GM19452 (cell line): ENCODE measurements around the gene MAGI2.

Source experiments
- ATAC-seq: cut with Tn5 transposase; IDR thresholded peaks from one replicate; pipeline ENCODE4 v1.9.1; 2021; ENCODE audit not compliant: unreplicated experiment

MAGI2 gene

DNA sequence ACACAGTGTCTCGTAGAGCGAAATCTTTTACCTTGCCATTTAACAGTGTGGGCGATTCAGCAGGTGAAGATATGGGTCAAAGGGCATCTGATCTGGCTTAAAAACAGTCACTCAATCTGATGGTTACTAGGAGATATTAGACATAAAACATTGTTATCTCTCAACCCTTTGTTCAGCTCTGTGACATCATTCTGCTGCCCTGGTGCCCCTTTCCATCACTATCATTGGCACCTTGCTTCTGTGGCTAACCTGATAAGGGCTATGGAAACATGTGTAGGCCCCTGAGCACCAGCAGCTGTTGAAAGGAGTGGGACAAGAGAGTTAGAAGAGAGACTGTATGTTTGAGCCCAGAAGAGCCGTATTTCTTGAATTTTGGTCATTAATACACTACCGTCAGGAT is 1004.6 kb downstream of the MAGI2 start:
- no peak for ATAC-seq

GRCh38 chr7:78444267-78444666 is 1009.2 kb downstream of the MAGI2 start:
- no peak for ATAC-seq

GRCh38 chr7:78443811-78444210 is 1009.7 kb downstream of the MAGI2 start:
- no peak for ATAC-seq

DNA sequence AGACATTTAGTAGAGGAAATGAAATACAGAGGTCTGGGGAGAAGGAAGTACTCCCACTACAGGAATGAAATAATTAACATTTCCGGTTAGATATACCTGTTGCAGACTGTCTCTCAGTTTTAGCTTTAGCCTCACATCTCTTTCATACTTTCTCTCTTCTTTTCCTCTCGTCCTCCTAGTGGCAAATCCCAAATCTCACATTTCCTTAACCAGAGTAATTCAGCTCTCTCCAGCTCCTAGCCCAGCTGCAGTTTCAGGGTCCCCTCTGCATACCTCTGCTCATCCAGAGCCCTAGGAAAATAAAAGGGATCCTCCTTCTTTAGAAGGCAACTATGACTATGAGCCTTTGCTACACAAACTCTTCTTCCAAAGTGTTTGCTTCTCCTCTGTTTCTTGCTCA is 1011.7 kb downstream of the MAGI2 start:
- ATAC-seq: no peak

DNA sequence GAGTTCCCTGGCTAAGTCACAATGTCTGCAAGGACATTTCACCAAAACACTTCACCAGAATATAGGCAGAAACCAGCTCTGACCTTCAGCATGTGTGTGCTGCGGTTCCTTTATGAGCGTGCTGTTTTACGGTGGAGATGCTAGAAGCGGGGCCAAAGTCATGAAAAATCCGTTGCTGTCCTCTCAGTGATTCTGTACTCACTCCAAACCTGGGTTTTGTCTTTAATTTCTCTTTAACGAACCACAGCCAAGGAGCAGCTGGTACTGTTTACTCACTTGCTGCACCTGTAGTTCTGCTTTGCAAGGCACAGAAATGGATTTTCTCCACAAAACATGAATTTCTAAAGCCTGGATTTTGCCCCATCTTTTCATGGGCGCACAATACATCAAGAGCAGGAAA is 1015.0 kb downstream of the MAGI2 start:
- ATAC-seq: no peak

- no peak for ATAC-seq
Observed at GRCh38 chr7:78437118-78437517, 1016.3 kb downstream of the MAGI2 start.

DNA sequence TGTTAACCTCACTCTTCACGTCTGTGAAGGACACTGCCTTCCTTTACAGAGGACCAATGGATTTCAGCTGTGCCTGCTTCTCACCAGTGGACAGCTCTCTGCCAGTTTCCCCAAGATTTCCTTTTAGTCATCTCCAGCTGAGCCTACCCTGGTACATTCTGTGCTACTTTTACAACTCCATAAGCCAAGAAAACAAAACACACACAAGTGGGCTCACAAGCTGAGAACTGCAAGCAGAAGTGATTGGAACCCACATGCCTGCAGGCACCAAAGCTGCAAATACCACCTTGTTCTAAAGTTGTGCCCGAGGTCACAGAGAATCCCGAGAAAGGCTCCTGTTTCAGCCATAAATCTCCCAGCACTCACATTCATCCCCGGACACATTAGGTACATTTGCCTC is 1018.1 kb downstream of the MAGI2 start:
- ATAC-seq: no peak

DNA sequence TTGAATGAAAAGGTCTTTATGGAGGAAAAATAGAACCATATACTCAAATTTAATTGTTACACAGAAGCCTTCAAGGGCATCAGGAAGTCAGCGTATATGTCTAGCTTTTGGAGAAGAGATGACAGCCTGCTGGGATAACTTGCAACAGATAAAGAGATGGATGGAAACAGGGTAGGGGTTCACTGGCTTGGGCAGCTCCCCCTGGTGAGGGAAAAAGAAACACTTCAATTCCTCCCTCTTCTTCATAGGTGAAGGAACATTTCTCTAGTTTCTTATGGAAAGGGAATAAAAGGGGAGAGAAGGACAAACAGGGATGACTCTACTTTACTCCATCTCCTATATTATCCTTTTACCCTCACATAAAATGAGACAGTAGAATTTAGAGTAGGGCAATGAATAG is 1019.2 kb downstream of the MAGI2 start:
- ATAC-seq: no peak

- ATAC-seq: no peak
Observed at GRCh38 chr7:78433421-78433820, 1020.0 kb downstream of the MAGI2 start.

DNA sequence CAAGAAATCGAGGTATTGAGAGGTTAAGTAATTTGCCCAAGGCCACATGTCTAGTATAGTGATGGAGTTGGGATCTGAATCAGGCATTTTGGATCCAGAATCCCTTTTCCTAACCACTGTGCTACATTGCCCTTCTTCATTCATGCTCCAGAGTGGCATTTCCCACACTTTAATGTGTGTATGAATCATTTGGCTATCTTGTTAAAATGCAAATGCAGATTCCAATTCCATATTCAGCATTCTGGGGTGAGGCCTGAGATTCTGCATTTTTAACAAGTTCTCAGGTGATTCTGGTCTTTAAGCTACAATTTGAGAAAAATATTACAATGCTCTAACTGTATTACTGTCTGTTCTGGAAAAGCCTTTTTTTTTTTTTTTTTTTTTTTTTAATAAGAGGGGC is 1023.6 kb downstream of the MAGI2 start:
- ATAC-seq: no peak

GRCh38 chr7:78427209-78427608 is 1026.3 kb downstream of the MAGI2 start:
- no peak for ATAC-seq

DNA sequence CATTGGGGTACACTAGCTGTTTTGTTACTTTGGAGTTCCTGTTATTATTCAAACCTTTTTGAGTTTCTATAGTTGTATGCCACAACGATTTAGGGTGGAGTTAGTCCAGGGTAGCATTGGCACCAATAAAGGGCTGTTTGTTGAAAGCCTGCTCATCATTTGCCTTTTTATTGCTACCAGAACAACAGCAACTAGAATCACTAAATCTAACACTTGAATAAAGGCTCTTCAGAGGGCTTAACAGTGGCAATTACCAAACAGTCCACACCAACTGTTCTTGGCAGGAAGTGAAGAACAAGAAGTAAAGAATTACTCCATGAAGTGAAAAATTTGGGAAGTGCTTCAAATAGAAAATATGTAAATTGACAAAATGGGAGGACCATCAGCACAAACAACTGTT is 1033.5 kb downstream of the MAGI2 start:
- ATAC-seq: no peak

GRCh38 chr7:78417180-78417853 is 1036.2 kb downstream of the MAGI2 start:
- ATAC-seq: no peak

DNA sequence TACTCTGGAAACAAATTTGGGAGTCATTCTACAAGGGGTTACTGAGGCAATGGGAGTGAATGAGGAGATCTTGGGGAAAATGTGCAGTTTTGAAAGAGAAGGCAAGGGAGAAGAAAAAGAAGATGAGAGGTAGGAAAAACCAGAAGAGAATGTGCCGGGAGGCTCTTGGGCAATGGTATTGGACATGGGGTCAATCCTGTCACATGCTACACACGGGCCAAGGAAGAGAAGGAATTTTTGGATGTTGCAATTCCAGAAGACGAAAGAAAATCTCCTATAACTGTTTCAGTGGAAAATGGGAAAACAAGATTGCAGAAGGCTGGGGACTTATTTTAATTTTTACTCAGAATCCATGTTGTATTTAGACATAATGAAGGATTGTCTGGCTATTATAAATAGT is 1039.9 kb downstream of the MAGI2 start:
- no peak for ATAC-seq

DNA sequence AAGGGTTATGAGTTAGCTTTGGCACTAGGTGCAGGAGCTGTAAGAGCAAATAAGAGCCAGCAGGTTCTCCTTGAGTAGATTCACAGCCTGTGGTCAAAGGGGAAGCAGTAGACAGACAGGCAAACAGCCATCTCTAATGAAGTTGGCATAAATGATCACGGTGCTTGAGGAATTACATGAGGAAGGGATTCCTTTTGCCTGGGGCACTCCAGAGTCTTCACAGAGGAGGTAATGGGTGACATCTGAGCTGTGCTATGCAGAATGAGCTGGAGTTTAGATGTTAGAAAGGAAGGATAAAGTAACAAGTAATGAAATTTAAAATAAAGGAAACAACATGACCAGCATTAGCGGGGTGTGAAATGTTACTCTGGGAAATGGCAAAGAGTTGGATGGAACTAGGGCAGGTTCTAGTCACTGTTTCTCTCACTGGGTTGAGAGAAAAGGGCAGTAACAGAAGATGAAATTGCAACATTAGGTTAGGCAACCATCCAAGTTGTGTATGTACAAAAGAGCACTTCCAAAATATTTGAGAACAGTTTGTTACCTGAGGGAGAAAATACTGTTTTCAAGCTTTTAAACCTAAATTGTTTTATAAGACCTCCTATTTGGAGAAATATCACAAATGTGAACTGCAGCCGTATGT is 1041.1 kb downstream of the MAGI2 start:
- no peak for ATAC-seq

DNA sequence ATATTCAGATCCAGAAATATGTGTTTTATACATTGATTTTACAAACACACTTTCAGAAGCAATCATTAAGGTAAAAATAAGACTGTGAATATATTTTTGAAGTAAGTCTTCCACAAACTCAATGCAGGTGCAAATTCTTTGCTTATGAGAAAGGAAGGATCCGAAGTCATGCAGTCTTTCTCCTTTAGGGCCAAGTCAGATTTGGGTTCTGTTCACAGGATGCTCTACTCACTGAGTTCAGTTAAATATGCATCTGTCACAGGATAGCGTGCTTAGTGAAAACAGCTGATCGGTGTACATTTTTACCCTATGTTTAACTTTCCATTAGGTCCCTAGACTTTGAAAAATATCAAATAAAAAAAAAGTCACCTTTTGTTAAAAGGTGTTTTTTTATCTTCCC is 1046.4 kb downstream of the MAGI2 start:
- ATAC-seq: no peak

GRCh38 chr7:78406531-78406930 is 1046.9 kb downstream of the MAGI2 start:
- ATAC-seq: no peak

GRCh38 chr7:78402096-78402495 is 1051.4 kb downstream of the MAGI2 start:
- no peak for ATAC-seq

GRCh38 chr7:78400038-78400437 is 1053.4 kb downstream of the MAGI2 start:
- no peak for ATAC-seq

DNA sequence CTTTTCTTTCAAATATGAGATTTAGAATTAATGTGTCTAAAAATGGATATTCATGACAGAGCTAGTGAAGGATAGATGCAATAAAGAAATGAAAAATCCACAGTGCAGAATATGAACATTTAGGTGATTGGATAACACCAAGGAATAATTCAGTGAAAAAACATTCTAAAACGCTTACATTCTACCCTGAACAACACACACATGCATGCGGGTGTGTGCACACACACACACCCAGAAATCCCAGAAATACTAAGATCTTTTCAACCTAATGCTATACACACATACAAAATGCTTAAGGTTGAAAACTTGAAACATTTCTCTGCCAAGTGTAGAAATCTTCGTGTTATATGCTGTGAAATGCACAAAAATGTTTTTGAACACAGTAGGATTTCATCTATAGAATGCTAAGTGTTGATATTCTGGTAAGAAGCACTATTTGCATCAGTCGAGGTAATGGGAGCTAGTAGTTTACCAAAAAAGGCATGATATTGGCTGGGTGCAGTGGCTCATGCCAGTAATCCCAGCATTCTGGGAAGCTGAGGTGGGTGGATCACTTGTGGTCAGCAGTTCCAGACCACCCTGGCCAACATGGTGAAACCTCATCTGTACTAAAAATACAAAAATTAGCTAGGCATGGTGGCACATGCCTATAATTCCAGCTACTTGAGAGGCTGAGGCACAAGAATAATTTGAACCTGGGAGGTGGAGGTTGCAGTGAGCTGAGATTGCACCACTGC is 1054.3 kb downstream of the MAGI2 start:
- no peak for ATAC-seq

GRCh38 chr7:78398576-78398975 is 1054.9 kb downstream of the MAGI2 start:
- ATAC-seq: no peak

DNA sequence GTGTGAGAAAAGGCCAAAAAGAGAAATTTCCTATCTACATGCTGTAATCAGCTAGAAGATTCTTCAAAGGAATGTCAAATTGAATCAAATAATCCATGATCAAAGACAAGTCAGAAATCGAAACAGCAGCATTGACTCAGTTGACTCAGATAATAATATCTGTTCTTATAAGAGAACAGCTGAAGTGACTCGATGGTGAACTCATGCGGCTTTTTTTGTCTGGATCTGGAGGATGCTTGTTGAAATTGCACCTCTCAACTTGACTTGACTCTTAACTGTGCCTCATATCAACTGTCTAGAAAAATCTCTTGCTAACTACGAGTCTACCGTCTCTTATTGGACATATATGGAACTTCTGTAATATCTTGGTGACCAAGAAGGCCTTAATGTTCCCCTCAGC is 1055.4 kb downstream of the MAGI2 start:
- no peak for ATAC-seq
